GM12801 (cell line): Measurements from ENCODE around the gene ELL3.

Source experiments
- TF ChIP-seq, protein P1 (sequence below): IDR thresholded peaks from one replicate; pipeline ENCODE4 v1.5.1; 2011; ENCODE audit warnings: control low read depth; ENCODE audit not compliant: insufficient read length; ENCODE audit errors: extremely low read depth

Gene ELL3

DNA sequence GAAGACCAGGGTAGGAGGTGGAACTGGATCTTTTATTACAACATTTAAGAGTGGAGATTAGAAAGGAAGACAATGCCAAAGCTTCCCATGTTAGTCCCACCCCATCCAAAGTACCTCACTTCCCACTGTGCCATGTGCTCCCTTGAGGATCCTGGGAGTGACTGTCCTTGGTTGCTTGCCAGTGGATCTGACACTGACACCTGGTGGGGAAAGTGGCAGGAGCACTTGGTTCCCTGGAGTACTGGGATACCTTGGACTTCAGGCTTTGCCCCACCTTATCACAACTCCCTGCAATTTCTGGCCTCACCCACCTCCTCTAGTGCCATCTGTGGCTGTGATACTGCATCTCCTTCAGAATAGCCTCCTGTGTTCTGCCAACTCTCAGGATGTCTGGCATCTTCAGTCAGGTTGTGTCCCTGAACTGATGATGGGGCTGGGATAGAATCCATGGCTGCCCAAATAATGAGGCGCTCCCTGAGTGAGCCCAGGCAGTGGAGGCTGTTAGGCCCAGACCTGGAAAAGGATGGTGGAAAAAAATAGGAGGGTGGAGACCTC, 1.3 kb downstream of the ELL3 start:
- TF ChIP-seq, protein P1, sequence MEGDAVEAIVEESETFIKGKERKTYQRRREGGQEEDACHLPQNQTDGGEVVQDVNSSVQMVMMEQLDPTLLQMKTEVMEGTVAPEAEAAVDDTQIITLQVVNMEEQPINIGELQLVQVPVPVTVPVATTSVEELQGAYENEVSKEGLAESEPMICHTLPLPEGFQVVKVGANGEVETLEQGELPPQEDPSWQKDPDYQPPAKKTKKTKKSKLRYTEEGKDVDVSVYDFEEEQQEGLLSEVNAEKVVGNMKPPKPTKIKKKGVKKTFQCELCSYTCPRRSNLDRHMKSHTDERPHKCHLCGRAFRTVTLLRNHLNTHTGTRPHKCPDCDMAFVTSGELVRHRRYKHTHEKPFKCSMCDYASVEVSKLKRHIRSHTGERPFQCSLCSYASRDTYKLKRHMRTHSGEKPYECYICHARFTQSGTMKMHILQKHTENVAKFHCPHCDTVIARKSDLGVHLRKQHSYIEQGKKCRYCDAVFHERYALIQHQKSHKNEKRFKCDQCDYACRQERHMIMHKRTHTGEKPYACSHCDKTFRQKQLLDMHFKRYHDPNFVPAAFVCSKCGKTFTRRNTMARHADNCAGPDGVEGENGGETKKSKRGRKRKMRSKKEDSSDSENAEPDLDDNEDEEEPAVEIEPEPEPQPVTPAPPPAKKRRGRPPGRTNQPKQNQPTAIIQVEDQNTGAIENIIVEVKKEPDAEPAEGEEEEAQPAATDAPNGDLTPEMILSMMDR = no peak

DNA sequence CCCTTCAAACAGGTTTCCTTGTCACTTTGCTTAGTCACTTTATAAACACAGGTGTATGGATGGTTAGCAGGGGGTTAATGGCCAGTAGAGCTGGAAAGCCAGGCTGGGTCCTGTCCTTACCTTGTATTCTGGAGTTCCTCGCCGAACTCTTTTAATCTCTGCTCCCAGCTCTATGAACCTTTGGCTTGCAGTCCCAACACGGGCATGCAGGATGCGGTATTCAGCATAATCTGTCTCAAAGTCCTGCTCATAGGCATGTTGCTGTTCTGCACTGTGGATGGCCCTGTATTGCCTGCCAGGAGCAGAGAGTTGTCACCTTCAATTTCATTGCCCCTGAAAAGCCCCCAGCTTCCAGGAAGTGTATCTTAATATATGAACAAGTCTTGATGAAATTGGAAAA, 2.7 kb downstream of the ELL3 start:
- TF ChIP-seq, protein P1 = no peak

DNA sequence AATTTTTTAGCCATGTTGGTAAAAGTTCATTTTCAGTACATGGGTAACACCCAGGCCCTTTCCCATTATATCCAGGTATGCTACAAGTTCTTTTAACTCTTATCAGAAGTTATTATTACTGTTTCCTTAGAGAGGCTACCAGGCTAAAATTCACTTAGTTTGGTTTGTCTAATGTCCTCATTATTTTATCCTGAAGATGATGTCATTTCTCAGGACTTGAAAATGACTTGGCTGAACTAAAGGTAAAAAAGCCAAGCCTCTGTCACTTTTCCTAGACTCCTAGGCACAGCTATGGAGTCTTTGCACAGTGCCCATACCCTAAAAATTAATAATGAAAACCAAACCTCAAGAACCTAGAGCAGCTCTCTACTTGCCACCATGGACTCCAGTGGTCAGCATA, 4.1 kb downstream of the ELL3 start:
- TF ChIP-seq, protein P1 = no peak

DNA sequence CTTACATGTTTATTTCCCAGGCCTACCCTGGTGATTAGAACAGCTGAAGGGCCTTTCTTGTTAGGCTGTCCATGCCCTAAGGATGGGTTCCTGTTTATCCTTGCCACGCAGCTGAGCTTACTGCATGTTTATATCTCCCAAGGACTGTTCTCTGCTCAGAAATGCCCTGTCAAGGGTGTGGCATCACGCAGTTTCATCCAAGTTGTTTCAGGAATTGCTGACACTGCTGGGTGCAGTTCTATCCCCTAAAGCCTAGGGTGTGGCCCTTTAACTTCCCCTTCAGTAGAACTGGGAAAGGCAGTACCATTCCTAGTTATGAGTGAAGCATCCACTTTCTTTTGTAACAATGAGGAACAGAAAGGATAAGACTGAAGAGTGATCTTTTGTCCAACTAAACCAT, 5.0 kb downstream of the ELL3 start:
- TF ChIP-seq, protein P1 = no peak

DNA sequence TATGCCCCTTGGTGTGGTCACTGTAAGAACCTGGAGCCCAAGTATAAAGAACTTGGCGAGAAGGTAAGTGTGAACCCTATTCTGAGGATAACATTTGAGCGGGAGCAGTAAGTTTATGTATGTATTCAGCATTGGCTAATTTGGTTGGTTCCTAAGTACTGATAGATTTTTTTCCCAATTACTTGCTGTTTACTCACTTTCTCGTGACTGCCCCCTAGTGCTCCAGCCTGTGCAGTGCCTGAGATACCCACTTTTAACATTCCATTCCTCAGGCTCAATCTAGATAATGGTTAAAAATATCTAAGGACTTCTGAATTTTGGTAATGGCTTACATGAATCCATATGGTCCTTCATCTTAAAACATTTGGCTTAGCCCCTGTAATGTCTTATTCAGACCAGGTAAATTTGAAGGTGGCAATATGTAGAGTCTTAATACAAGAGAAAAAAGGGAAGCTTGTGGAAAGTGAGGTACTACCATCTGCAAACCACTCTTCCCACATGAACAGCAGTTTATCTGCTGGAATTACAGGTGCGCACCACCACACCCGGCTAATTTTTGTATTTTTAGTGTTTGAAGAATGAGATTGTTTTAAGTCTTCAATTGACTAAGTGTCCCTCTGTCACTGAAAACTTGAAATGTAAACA, 7.1 kb downstream of the ELL3 start:
- TF ChIP-seq, protein P1 = no peak

DNA sequence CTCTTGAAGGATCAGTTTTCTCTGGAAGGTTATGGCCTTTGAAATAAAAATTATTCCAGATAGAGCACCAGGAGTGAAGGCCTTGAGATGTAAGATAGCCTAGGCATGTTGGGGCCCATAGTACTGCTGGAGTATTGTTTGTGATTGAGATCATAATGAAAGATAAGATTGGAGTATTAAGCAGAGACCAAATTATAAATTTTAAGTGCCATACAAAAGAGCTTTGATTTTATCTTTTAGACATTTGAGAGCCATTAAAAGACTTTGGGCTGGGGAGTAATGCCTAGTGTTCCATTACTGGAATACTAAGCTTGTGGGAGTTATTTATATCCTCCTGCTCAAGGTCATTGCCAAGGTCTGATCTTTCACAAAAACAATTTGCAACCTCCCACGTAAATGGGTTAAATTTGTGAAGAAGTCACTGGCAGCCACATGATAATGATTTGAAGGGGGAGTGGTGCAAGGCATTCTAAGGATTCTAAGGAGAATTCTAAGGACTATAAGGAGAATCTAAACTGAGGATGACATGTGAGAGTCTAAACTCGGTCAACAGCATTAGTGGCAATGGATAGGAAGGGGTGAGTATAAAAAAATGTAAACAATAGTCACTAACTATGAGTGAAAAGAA, 12.8 kb downstream of the ELL3 start:
- TF ChIP-seq, protein P1 = no peak

DNA sequence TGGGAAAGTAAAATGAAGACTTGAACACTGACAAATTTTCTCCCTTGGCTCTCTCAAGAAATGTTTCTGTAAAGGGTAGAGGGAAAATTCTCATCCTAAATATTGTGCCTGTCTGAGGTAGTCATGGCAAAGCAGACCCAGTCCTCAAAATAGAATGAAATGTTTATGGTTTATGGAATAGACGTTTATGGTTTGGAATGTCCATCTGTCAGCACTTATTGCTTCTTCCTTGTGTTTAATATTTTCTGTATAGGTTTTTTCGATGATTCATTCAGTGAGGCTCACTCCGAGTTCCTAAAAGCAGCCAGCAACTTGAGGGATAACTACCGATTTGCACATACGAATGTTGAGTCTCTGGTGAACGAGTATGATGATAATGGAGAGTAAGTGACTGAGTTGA, 13.9 kb downstream of the ELL3 start:
- TF ChIP-seq, protein P1 = no peak
